Inflammatory macrophage treated with lipopolysaccharide for 1 hour (primary cell): Measurements from ENCODE around the gene NDST3.
A peak's percentile ranks its signal among the peaks of the same experiment; 100 is the strongest.
"Not testable (repeated sequence)": the region's sequence is repeated elsewhere in the genome, so short reads cannot be mapped to it uniquely, and the experiment has no call there.

Experiments used
- DNase-seq, 2 donors: peaks; one replicate each; pipeline ENCODE4 v3.0.0-alpha.2; 2020 to 2022

NDST3 gene

DNA sequence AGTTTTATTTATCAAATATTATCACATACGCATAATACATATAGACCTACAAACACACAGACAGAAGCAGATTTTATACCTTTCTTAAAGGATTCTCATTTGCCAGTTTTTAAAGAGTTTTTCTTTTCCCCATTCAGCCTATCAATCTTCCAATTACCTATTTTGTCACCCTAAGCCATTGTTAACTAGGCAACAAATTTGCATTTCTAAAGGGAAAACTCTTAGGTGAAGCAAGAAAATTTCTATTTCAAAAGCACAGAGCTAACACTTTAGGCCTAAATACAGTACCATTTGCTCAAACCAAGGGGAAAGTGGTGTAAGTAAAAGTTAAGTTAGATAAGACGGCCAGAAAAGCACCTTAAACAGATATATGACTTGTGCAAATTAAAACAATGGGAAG is 156.6 kb downstream of the NDST3 start:
- no peak for DNase-seq

DNA sequence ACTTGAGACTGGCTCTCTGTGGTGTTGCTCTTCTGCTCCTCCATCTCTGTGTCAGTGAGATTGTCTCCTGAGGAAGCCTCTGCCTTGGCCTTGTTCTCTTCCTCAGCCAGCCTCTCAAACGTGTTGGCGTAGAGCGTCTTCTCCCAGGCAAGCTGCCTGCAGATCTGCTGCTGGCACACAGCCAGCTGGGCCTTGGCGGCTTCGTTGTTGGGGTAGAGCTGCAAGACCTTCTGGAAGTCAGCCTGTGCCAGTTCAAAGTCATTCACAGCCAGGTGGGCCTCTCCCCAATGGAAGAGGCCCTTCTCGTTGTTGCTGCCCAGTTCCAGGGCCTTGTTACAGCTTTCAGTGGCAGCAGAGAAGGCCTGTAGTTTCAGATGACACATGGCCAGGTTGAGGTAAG is 159.1 kb downstream of the NDST3 start:
- DNase-seq = no peak

DNA sequence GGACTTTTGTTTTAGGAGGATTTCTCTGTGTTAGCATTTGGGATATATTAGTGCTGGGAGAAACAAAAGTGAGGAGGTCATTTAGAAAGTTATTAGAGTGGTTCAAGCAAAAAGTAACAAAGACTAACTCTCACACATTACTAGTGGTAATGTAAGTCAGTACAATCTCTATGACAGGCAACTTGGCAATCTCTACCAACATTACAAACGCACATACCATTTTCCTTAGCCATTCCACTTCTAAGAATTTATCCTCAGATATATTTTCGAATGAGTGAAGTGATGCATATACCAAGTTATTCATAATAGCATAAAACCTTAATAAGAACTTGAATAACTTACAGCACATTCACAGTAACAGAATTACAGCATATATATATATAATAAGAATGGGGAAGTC is 172.3 kb downstream of the NDST3 start:
- no peak for DNase-seq

- no peak for DNase-seq
Observed at GRCh38 chr4:118213101-118213500, 178.8 kb downstream of the NDST3 start.

- DNase-seq = no peak
Observed at GRCh38 chr4:118215826-118216225, 181.5 kb downstream of the NDST3 start.

DNA sequence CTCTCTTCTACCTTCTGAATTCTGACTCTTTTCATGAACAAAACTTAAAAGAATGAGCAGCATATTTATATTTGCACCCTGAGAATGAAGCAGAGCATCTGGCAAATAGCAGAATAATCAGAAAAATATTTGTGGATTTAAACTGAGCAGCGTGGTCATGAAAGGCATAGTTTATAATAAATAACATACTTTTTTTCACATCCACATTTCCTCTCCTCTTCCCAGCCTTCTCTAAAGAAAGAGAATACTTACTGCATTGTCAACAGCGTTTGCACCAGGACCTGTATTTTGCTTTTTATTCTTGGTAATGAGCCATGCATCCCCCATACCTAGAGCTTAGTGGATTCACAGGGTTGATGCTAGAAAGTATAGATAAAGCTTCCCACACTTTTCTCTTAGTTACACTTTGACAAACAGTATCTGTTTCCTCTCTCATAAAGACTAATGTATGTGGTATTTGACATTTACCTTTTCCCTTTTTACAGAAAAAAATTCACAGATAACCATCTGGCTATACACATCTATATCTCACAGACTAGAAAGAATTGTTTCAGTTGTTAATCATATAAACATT is 187.0 kb downstream of the NDST3 start:
- no peak for DNase-seq

- DNase-seq = peak; percentile 19 to 55
Observed at GRCh38 chr4:118224243-118224829, 190.1 kb downstream of the NDST3 start.

DNA sequence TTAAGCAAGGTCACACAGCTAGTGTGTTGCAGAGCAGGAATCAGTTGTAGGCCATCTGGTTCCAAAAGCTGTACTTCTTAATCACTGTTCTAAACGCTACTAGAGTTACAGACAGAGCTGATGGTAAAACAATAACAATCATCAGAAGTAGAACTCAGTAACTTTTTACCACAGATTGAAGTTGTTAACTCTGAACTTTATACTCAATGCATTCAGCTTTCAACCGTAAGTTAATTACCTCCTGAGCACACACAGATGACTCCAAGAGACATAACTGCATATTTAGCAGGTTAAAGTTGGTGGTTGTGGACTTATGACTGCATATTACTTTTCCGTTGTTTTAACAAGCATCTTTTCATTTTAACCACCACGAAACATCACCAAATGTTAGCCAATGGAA is 191.2 kb downstream of the NDST3 start:
- DNase-seq = no peak

- DNase-seq = no peak
Observed at GRCh38 chr4:118226311-118227010, 192.2 kb downstream of the NDST3 start.

DNA sequence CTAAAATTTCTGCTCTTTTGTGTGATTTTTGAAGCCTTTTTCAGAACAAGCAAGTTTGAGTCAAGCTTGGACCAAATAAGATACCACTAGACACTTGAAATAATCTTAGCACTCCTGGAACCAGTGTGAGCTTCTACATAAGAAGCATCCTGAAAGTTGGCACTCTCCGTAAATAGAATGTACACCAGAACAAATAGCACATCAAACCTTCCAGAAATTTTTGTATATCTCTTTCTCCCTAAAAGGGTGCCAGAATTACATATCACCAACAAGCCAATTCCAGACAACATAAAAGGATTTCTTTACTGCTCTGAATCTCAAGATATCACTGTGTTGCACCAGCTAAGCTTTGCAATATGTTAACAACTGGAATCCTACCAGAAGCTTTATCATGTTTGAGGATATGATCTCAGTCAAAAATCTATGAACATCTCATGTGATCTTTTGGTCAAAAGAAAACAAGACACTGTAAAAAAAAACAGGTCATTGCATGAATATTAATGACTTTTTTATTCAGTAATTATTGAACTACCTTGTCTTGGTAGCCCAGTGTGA is 201.4 kb downstream of the NDST3 start:
- DNase-seq = no peak

DNA sequence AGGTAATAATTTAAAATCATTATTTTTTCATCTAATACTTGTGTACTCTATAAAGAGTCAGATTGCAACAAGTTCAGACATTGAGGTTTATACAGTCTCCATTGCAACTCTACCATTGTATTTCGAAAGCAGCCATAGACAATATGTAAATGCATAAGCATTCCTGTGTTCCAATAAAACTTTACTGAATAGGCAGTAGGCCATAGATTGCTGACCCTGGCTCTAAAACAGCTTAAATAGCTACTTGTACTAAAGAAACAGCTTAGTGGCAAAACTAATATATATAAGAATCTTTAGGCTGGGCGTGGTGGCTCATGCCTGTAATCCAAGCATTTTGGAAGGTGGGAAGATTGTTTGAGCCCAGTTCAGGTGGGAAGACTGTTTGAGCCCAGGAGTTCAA is 203.2 kb downstream of the NDST3 start:
- no peak for DNase-seq

GRCh38 chr4:118249890-118250289 is 215.6 kb downstream of the NDST3 start:
- no peak for DNase-seq

DNA sequence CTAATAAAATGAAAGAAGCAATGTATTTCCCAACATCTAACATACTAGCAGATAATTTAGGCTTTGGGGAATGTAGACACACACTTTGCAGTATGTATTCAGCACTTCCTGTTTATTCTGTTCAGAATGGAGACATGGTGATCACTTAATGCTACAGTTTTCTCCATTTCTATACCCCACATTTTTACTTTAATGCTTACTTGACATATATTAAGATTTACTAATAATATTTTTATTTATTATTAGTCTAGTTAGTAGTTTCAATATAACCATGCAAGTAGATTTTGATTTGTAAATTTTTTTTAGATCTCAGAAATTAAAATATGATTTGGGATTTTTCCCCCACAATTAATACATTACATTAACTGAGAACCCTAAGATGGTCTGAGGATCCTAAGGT is 220.1 kb downstream of the NDST3 start:
- no peak for DNase-seq

DNA sequence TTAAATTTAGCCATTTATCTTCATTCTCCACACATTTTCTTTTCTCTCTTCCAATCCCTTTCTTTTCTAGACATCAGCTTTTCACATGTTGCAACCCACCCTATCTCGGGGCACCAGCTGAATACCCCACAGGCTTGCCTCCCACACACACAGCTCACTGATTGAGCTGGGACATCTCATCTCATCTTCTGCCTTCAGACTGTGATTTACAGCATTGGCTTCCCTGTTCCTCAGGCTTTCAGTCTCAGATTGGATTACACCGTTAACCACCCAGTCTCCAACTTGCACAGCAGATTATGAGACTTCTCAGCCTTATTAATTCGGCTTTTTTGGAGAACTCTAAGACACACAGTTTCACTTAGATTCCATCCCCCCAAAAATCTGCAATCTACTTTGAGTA is 224.8 kb downstream of the NDST3 start:
- DNase-seq = no peak

GRCh38 chr4:118260309-118260708 is 226.0 kb downstream of the NDST3 start:
- DNase-seq = no peak

- DNase-seq = no peak
Observed at GRCh38 chr4:118264096-118264495, 229.8 kb downstream of the NDST3 start.

- DNase-seq = no peak
Observed at GRCh38 chr4:118265312-118266144, 231.2 kb downstream of the NDST3 start.

DNA sequence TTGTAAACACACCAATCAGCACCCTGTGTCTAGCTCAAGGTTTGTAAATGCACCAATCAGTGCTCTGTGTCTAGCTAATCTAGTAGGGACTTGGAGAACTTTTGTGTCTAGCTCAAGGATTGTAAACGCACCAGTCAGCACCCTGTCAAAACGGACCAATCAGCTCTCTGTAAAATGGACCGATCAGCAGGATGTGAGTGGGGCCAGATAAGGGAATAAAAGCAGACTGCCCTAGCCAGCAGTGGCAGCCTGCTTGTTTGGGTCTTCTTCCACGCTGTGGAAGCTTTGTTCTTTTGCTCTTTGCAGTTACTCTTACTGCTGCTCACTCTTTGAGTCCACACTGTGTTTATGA is 231.8 kb downstream of the NDST3 start:
- DNase-seq = not testable (repeated sequence)

DNA sequence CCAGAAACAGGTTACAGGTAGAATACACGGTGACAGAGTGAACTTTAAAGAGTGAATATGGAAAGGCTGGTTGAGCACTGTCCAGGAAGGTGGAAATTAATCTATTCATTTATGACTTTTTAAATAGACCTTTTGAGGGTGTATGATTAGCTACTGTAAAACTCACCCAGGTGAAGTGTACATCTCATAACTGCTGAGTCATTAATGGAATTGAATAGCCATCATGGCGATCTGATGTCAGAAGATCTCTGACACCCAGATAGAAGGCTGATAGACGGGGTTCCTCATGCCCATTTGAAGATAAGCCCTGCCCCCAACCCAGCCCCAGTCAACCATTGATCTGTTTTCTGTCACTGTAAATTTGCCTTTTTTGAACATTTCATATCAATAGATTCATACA is 234.5 kb downstream of the NDST3 start:
- DNase-seq = no peak

GRCh38 chr4:118270492-118270891 is 236.2 kb downstream of the NDST3 start:
- DNase-seq = peak; percentile 30 to 70

GRCh38 chr4:118271788-118272187 is 237.5 kb downstream of the NDST3 start:
- DNase-seq = no peak

DNA sequence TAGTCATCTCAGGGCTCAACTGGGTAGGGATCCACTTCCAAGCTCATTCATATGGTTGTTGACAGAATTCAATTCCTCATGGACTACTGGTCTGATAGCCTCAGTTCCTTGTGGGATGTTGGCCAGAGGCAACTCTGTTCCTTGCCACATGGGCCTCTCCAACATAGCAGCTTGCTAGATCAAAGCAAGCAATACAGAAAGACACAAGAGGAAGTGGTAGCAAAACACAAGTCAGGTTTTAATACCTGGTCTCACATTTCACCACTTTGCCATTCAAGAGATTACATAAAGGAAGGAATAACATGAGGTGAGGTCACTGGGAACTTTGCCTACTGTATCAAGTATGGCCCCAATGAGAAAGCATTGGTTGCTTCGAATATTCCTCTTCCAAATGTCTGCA is 239.4 kb downstream of the NDST3 start:
- DNase-seq = no peak

DNA sequence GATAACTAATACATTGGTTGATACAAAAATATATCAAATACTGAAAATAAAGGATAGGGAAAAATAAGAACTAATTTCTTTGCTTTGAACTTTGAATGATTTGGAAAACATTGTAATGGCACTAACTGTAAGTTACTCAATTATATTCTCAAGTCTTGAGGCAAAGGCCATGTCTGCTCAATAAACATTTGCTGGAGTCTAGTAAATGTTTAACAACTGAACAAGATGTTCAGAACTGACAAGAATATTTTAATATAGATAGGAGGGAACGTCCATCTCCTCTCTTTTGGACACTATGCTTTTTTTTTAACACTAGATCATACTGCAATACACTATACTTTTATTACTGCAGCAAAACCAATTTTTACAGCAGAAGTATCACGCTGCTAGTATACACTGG is 242.3 kb downstream of the NDST3 start:
- no peak for DNase-seq

GRCh38 chr4:118277243-118277642 is 243.0 kb downstream of the NDST3 start:
- DNase-seq = no peak
